Ramos (cell line): ENCODE data around the gene ATRIP.
"Not testable (repeated sequence)": the region's sequence is repeated elsewhere in the genome, so short reads cannot be mapped to it uniquely, and the experiment has no call there.

Experiments
- in situ Hi-C: fragments of 300-500 bp; cut with MboI; formaldehyde crosslinking; loops from one replicate; pipeline ENCODE4 v1.14.3; 2022; ENCODE audit warnings: low sequenced_read_pairs; ENCODE audit not compliant: unreplicated experiment

ATRIP gene

DNA sequence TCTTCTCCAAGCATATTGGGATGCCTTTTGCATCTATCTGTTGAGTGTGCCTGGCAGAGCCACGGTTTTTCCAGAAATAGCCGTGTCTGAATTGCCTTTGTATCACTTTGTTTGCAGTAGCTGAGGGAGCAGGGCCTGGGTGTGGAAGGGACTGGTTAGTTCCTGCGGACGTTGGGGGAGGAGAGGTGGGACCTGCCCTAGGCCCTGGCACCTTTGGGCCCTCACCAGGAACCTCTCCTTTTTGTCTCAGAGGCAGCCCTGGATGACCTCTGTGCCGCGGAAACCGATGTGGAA lies 18.6 kb downstream of the ATRIP start:
- in situ Hi-C loops: loop anchor here (10.0 kb wide), 1 partner anchor 170 kb away; the partner anchor contains the start of gene SLC26A6

GRCh38 chr3:48465531-48466378 lies 19.2 kb downstream of the ATRIP start:
- in situ Hi-C loops: loop anchor here (10.0 kb wide), 1 partner anchor 169 kb away; the partner anchor contains the start of gene SLC26A6

DNA sequence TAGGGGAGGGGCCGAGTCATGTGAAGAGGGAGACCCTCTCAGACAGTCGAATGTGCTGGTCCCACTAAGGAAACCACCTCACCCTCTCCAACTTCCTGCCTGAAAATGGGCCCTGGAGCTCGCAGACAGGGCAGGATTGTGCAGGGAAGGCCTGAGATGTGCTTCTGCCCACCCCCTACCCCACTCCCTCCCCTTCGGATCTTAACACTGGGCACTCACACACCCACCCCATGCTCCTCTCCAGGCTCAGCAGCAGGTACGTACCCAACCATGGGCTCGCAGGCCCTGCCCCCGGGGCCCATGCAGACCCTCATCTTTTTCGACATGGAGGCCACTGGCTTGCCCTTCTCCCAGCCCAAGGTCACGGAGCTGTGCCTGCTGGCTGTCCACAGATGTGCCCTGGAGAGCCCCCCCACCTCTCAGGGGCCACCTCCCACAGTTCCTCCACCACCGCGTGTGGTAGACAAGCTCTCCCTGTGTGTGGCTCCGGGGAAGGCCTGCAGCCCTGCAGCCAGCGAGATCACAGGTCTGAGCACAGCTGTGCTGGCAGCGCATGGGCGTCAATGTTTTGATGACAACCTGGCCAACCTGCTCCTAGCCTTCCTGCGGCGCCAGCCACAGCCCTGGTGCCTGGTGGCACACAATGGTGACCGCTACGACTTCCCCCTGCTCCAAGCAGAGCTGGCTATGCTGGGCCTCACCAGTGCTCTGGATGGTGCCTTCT lies 20.0 kb downstream of the ATRIP start:
- in situ Hi-C loops: loop anchor here (10.0 kb wide), 1 partner anchor 168 kb away; the partner anchor contains the start of gene SLC26A6

GRCh38 chr3:48467110-48467454 lies 20.5 kb downstream of the ATRIP start:
- in situ Hi-C loops: loop anchor here (10.0 kb wide), 1 partner anchor 168 kb away; the partner anchor contains the start of gene SLC26A6

DNA sequence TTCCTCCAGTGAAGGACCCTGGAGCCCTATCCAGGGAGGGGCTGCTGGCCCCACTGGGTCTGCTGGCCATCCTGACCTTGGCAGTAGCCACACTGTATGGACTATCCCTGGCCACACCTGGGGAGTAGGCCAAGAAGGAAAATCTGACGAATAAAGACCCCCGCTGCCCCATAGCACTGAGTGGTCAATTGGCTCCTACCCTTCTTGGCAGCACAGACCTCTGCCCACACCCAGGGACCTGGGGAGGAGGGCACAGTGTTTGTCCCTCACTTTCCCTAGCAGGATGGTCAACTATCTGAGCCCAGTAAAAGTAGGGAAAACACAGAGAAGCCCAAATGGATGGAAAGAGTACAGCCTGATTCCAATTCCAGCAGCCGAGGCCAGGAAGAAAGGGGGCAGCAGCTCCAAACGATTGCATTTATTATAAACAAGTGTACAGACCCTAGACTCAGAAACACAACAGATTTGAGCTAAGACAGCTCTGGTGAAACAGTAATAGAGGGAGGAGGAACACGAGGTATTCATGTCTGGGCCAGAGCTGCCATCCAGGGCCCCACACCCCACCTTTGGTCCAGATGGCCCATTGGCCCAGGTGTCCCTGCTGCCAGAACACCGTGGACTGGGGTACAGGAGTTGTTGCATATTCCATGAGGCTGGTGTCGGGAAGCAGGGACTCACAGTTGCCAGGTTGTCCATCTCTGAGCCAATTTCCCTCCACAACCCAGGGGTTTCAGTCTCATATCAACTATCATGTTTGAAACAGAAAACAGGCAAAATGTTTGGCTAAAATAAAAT lies 21.1 kb downstream of the ATRIP start:
- in situ Hi-C loops: loop anchor here (10.0 kb wide), 1 partner anchor 167 kb away; the partner anchor contains the start of gene SLC26A6

- in situ Hi-C loops: loop anchor here (10.0 kb wide), 1 partner anchor 166 kb away; the partner anchor contains the start of gene SLC26A6
Measured at GRCh38 chr3:48468329-48468731, 21.8 kb downstream of the ATRIP start.

DNA sequence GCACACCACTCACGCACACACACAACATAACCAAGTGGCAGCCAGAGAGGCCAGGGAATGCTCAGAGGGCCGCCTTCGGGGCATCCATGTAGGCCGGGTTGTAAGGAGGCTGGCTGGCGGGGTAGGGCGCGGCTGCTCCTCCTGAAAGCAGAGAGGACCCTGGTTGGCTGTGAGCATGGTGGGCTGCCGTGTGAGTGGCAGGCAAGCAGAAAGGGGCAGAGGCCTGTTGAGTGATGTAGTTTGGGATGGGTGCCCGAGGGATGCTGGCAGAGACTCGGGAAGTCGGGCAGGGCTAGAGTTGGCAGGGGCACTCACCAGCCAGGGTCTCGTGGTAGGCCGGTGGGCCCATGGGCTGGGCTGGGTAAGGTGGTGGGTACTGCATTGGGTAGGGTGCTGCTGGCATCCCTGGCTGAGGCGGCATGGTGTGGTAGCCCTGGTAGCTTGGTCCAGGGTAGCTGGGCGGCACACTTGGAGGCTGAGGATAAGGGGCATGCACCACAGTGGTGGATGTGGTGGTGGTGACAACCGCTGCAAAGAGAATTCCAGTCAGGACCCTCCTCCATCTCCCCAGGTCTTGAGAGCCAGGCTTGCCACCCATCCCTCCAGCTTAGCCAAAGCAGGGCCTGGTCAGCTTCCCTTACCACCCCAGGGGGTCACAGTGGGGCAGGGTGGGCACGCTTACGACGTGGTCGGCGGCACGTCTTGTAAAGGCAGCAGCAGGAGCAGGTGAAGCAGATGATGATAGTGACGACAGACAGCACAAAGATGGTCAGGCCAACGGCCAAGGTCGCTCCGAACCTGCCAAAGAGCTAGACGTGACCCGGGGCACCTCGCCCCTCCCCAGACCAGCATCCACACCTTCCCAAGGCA lies 22.7 kb downstream of the ATRIP start:
- in situ Hi-C loops: loop anchor here (10.0 kb wide), 1 partner anchor 166 kb away; the partner anchor contains the start of gene SLC26A6

DNA sequence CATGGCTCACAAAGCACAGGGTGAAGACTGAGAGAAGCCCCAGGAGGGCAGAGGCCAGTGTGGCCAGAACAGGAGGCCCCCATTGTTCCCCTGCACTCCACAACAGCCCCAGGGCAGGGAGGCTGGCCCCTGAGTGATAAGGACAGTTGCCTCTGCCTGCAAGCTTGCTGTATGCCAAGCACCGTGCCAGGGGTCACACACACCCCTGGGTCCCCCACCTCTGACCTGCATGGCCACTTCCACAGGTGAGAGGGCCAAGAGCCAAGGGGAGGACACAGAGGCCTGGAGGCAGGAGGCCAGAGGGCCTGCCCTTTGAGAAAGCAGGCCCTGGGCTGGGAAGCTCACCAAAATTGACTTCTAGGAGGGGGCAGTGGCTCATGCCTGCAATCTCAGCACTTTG lies 23.7 kb downstream of the ATRIP start:
- in situ Hi-C loops: no loop called here

GRCh38 chr3:48472673-48472922 lies 26.1 kb downstream of the ATRIP start:
- in situ Hi-C loops: no loop called here

GRCh38 chr3:48472923-48473616 lies 26.5 kb downstream of the ATRIP start:
- in situ Hi-C loops: no loop called here

DNA sequence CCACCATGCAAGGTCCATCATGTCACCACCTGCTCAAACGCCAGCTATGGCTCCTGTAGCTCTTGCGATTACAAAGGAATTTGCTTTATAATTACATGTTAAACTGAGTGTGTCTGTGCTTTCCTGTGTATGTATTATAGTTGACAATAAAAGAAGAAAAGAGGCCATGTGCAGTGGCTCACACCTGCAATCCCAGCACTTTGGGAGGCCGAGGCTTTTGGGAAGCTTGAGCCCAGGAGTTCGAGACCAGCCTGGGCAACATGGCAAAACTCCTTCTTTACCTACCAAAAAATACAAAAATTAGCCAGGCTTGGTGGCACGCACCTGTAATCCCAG lies 27.0 kb downstream of the ATRIP start:
- in situ Hi-C loops: no loop called here

DNA sequence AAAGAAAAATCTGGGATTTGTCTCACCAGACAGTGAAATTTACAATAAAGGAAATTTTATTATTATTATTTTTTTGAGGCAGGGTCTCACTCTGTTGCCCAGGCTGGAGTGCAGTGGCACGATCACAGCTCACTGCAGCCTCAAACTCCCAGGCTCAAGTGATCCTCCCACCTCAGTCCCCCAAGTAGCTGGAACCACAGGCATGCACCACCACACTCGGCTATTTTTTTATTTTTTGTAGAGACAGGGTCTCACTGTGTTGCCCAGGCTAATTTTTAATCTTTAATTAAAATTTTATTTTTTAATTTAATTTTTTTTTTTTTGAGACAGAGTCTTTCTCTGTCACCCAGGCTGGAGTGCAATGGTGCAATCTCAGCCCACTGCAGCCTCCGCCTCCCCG lies 27.5 kb downstream of the ATRIP start:
- in situ Hi-C loops: not testable (repeated sequence)

DNA sequence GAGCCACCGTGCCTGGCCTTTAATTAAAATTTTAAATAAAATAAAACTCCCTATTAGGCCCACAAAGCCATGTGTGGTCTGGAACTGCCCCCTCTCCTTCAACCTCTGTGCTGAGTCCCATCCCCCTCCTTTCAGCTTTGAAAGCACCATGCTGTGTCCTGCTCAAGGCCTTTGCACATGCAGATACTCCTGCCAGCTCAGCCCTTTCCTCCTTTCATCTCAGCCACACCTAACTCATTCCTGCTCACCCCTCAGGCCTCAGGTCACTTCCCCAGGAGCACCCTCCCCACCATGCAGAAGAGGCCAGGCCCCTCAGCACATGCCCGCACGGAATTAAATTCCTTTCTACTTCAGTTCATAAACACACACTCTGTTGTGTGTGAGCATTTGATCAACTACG lies 28.1 kb downstream of the ATRIP start:
- in situ Hi-C loops: no loop called here

DNA sequence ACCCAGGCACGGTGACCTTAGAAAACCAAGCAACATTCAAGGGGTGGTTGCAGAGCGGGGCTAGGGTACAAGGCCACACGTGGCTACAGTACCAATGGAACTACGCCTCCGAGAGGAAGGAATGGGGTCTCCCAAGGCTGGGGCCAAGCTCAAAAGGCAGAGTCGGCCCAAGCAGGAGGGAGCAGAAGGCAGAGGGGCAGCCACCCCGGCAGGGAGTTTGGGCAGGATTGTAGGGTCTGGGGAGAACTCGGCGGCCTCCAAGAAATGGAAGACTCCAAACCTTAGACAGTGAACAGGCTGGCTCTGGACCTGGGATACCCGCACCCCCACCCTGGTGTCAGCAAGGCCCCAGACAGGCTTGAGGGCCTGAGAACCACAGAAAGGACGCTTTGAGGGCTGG lies 28.7 kb downstream of the ATRIP start:
- in situ Hi-C loops: no loop called here

DNA sequence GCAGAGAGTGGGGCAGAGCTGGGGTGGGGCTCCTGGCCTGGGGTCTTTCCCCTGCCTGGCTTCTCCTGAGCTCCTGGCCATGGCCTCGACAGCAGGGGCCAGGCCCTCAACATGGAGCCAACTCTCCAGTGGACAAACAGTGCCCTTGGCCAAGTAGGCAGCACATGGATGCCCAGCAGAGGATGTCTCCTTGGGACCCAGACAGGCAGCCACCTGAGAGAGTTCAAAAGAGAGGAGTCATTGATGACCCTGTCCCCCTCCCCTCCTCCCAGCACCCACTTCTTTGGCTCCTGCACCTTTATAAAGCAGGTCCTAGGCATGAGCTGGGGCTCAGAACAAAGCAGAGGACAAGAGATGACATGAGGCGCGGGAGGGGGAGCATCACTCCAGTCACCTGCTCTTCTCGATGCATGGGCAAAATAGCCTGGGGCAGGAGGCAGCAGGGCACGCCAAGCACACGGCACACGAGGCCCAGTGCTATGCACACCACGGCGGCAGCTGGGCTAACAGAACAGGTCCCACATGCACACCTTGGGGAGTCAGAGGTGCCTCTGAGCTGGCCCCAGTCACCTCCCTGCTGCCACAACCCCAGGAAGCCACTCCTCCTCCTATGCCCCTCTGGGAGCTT lies 30.0 kb downstream of the ATRIP start:
- in situ Hi-C loops: no loop called here

GRCh38 chr3:48477959-48478520 lies 31.5 kb downstream of the ATRIP start:
- in situ Hi-C loops: no loop called here

DNA sequence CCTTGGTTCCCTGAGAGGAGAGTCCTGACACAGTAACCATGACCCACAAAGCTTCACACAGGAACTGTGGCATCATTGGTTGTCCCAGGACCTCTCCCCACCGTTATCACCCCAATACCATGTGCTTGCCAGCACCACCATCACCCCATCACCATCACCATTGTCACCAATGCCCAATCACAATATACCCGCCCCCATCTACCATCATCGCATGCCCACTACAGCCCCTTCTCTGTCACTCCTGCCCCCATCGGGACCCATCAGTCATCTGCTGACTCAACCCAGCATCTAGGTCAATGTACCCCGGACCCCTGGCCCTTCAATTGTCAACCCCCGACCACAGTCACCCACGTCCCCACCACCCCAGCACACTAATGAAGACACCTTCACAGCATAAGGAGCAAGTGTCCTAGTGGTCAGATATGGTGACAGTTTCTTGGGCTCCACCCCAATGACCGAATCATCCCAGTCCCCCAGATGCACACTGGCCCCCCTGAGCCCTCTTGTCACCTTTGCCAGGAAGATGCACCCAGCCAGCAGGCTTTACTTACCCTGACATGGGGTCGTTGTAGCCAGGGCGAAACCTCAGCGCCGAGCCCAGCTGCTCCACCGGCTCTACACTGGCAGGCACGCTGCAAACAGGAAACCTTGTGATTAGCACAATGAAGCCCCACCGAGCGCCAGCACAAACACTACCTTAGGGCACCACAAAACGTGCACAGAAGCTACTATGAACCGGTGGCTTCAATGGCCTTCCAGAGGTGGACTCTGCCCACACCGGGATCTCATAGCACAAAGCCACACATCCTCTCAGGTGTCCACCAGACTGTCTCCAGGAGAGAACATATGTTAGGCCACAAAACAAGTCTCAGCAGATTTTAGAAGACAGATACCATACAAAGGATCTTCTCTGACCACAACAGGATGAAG lies 32.4 kb downstream of the ATRIP start:
- in situ Hi-C loops: no loop called here

DNA sequence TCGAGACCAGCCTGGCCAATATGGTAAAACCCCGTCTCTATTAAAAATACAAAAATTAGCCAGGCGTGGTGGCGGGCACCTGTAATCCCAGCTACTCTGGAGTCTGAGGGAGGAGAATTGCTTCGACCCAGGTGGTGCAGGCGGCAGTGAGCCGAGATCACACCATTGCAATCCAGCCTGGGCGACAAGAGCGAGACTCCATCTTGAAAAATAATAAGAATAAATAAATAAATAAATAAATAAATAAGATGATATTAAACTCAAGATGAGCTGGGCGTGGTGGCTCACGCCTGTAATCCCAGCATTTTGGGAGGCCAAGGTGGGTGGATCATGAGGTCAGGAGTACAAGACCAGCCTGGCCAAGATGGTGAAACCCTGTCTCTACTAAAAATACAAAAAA lies 34.4 kb downstream of the ATRIP start:
- in situ Hi-C loops: not testable (repeated sequence)
